Progenitor cell of endocrine pancreas (in vitro differentiated cells): ENCODE measurements around the gene TES. TPM values are rescaled to one million over a fixed set of nuclear protein-coding genes. Genes with fewer than 3 reads are reported as not detected.

Source experiments
- DNase-seq: peaks from one replicate; pipeline ENCODE4 v3.0.0; 2021; ENCODE audit warnings: low spot score; ENCODE audit not compliant: unreplicated experiment
- H3K27ac Mint-ChIP-seq: 2 replicates; pipeline ENCODE4 v1.8.0; 2021; ENCODE audit warnings: mild to moderate bottlenecking, moderate library complexity, mixed read lengths
- H3K27me3 Mint-ChIP-seq: 2 replicates; pipeline ENCODE4 v1.8.0; 2021; ENCODE audit warnings: mixed read lengths
- H3K36me3 Mint-ChIP-seq: 2 replicates; pipeline ENCODE4 v1.8.0; 2022; ENCODE audit warnings: mixed read lengths; ENCODE audit not compliant: insufficient read depth
- H3K4me1 Mint-ChIP-seq: 2 replicates; pipeline ENCODE4 v1.8.0; 2021; ENCODE audit warnings: low read depth, mixed read lengths
- H3K4me3 Mint-ChIP-seq: 2 replicates; pipeline ENCODE4 v1.8.0; 2021; ENCODE audit warnings: low read depth, mild to moderate bottlenecking, moderate library complexity, mixed read lengths
- H3K9me3 Mint-ChIP-seq: 2 replicates; pipeline ENCODE4 v1.8.0; 2021; ENCODE audit warnings: low read depth, mixed read lengths
- total RNA-seq: library from RNA; stranded (reverse); gene quantifications from 2 replicates; pipeline ENCODE4 v1.2.1, GENCODE V29; 2021
- TF ChIP-seq, protein P1 (sequence below): fragments of 200-600 bp; sonication (generic); IDR thresholded peaks from one replicate; pipeline ENCODE4 v1.5.0; 2021; ENCODE audit warnings: antibody characterized with exemption, mild to moderate bottlenecking; ENCODE audit not compliant: unreplicated experiment

Gene TES
- total RNA-seq, 1 donor from 2014 or later, result 123 TPM

DNA sequence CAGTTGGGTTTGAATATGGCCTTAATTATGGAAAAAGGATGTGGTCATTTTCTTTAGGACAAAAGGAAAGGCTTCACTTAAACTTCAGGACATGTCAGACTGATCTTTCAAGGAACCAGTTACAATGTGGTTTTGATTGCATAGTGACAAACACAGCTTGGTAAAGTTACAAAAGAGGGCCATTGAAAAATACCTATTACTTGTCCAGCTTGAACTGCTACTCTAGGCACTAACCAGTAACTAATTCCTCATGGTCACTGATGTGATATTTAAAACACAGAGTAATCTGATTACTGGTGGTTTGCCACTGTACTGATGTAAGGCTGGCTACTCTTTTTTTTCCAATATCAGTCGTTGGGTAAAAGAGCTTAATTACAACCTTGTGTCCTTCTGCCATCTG is 22.6 kb downstream of the TES start:
- Mint-ChIP-seq H3K36me3 (peaks cover 5% of the 10 kb centered on the region), H3K4me1 (peaks cover 16% of the 10 kb centered on the region), H3K27me3 (no peaks in the 10 kb centered on the region), H3K9me3 (no peaks in the 10 kb centered on the region), H3K4me3 (no peak overlapping the region), H3K27ac (no peak overlapping the region)
- TF ChIP-seq, protein P1, sequence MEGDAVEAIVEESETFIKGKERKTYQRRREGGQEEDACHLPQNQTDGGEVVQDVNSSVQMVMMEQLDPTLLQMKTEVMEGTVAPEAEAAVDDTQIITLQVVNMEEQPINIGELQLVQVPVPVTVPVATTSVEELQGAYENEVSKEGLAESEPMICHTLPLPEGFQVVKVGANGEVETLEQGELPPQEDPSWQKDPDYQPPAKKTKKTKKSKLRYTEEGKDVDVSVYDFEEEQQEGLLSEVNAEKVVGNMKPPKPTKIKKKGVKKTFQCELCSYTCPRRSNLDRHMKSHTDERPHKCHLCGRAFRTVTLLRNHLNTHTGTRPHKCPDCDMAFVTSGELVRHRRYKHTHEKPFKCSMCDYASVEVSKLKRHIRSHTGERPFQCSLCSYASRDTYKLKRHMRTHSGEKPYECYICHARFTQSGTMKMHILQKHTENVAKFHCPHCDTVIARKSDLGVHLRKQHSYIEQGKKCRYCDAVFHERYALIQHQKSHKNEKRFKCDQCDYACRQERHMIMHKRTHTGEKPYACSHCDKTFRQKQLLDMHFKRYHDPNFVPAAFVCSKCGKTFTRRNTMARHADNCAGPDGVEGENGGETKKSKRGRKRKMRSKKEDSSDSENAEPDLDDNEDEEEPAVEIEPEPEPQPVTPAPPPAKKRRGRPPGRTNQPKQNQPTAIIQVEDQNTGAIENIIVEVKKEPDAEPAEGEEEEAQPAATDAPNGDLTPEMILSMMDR, result no peak
- DNase-seq, result no peak

DNA sequence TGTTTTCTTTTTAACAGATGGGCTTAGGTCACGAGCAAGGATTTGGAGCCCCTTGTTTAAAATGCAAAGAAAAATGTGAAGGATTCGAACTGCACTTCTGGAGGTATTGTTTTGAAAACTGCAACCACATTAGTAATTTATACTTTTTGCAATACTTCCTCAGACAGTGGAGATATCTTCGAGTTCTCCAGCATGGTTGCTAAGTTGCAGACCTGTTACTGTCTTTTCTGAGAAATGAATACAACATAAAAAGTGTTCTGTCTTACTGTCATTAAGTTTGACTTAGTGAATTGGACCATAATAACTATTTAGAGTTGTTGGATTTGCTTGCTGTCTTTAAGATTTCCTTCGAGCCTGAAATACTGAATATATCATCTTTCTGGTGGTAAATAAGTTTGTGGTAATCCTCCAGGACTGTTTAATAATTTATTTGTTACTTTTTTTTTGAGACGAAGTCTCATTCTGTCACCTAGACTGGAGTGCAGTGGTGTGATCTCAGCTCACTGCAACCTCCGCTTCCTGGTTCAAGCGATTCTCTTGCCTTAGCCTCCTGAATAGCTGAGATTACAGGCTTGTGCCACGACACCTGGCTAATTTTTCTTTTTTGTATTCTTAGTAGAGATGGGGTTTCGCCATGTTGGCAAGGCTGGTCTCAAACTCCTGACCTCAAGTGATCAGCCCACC is 24.3 kb downstream of the TES start:
- TF ChIP-seq, protein P1, result no peak
- Mint-ChIP-seq H3K27me3 (no peaks in the 10 kb centered on the region), H3K9me3 (no peaks in the 10 kb centered on the region), H3K36me3 (peaks cover 9% of the 10 kb centered on the region), H3K27ac (no peak overlapping the region), H3K4me3 (no peak overlapping the region), H3K4me1 (peaks cover 24% of the 10 kb centered on the region)
- no peak for DNase-seq

DNA sequence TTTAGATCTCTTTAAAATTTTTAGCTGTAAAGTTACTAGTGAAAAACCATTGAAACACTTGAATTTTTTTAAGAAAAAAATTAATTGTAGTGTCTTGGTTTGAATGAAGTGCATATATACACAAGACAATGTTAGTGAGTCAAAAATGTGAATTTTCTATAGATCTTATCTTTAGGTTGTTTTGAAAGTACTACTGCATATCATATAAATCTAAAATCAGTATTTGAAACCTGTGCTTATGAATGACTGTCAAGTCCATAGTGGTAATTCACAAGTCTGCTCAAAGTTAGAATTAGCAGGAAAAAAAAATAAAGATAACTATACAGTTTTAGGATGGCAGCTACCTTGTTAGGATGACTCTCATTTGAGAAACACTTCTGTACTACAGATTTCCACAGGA is 25.0 kb downstream of the TES start:
- no peak for DNase-seq
- TF ChIP-seq, protein P1, result no peak
- peaks cover 22% of the 10 kb centered on the region for H3K4me1 Mint-ChIP-seq
- peaks cover 9% of the 10 kb centered on the region for H3K36me3 Mint-ChIP-seq
- no peaks in the 10 kb centered on the region for H3K9me3 Mint-ChIP-seq
- H3K27ac Mint-ChIP-seq, result no peak overlapping the region
- H3K27me3 Mint-ChIP-seq, result no peaks in the 10 kb centered on the region
- H3K4me3 Mint-ChIP-seq, result no peak overlapping the region

DNA sequence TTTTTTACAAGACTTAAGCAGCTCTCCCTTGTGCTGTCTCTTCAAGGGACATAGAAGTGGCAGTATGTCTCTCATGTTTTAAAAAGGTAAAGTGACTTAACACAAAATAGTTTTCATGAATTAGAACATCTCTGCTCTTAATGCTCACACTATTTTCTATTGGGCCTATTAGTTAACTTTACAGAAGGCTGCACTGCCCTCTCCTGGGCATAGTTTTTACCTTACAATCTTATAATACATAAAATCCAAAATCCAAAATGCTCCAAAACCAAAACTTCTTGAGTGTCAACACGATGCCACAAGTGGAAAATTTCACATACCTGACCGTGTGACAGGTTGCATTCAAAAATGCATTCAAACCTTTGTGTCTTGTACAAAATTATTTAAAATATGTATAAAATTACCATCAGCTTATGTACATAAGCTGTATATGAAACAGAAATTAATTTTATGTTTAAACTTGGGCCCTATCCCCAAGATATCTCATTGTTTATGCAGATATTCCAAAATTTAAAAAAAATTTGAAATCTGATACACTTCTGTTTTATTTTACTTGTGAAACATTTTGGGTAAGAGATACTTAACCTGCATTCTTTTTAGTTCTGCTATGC is 25.8 kb downstream of the TES start:
- H3K27me3 Mint-ChIP-seq, result no peaks in the 10 kb centered on the region
- TF ChIP-seq, protein P1, result peak; percentile 71
- no peak overlapping the region for H3K4me3 Mint-ChIP-seq
- no peak for DNase-seq
- peaks cover 19% of the 10 kb centered on the region for H3K4me1 Mint-ChIP-seq
- no peaks in the 10 kb centered on the region for H3K9me3 Mint-ChIP-seq
- peaks cover 9% of the 10 kb centered on the region for H3K36me3 Mint-ChIP-seq
- no peak overlapping the region for H3K27ac Mint-ChIP-seq

DNA sequence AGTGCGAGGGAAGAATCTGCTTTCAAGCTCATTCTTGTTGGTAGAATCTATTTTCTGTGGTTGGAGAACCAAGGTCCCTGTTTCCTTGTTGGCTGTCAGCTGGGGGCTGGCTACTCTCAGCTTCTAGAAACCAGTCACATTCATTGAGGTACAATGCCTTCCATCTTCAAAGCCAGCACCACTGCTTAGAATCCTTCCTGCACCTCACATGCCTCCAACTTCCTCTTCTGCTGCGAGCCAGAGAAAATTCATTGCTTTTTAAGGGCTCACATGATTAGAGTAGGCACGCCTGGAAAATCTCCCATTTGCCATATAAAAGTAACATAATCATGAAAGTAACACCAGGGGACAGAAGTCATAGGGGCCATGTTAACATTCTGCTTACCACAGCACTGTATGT is 28.7 kb downstream of the TES start:
- Mint-ChIP-seq H3K4me1 (peaks cover 8% of the 10 kb centered on the region), H3K36me3 (peaks cover 22% of the 10 kb centered on the region), H3K27me3 (no peaks in the 10 kb centered on the region), H3K27ac (peak overlapping the region; percentile 41), H3K9me3 (peaks cover 6% of the 10 kb centered on the region), H3K4me3 (no peak overlapping the region)
- no peak for DNase-seq
- TF ChIP-seq, protein P1, result no peak
